Mucosa of stomach (tissue), 1 donor: ENCODE results near the gene OSBPL8.
"Not testable (repeated sequence)": the region's sequence is repeated elsewhere in the genome, so short reads cannot be mapped to it uniquely, and the experiment has no call there.

ENCODE experiments used
- H3K27me3 ChIP-seq: one replicate; pipeline ENCODE4 v1.7.0; 2013; ENCODE audit warnings: mild to moderate bottlenecking, low read length; ENCODE audit not compliant: control insufficient read depth, insufficient read depth
- H3K36me3 ChIP-seq: one replicate; pipeline ENCODE4 v1.7.0; 2013; ENCODE audit warnings: low read length; ENCODE audit not compliant: control insufficient read depth, insufficient read depth
- H3K4me1 ChIP-seq: one replicate; pipeline ENCODE4 v1.7.0; 2013; ENCODE audit warnings: mild to moderate bottlenecking, low read length; ENCODE audit not compliant: control insufficient read depth, insufficient read depth
- H3K4me3 ChIP-seq: one replicate; pipeline ENCODE4 v1.7.0; 2013; ENCODE audit warnings: low read length
- H3K9ac ChIP-seq: one replicate; pipeline ENCODE4 v1.7.0; 2013; ENCODE audit warnings: mild to moderate bottlenecking, low read length, moderate library complexity
- H3K9me3 ChIP-seq: one replicate; pipeline ENCODE4 v1.7.0; 2013; ENCODE audit warnings: mild to moderate bottlenecking, low read length, moderate library complexity; ENCODE audit not compliant: control insufficient read depth
- donor health status: Pancreatic carcinoma.

Gene OSBPL8

DNA sequence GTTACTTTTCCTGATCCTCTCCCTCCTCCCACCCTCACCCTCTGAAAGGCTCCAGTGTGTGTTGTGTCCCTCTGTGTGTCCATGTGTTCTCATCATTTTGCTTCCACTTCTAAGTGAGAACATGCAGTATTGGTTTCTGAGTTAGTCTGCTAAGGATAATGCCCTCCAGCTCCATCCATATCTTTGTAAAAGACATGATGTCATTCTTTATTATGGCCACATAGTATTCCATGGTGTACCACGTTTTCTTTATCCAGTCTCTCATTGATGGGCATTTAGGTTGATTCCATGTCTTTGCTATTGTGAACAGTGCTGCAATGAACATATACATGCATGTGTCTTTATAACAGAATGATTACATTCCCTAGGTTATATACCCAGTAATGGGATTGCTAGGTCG is 159.4 kb downstream of the OSBPL8 start:
- no peaks in the 10 kb centered on the region for H3K36me3 ChIP-seq

DNA sequence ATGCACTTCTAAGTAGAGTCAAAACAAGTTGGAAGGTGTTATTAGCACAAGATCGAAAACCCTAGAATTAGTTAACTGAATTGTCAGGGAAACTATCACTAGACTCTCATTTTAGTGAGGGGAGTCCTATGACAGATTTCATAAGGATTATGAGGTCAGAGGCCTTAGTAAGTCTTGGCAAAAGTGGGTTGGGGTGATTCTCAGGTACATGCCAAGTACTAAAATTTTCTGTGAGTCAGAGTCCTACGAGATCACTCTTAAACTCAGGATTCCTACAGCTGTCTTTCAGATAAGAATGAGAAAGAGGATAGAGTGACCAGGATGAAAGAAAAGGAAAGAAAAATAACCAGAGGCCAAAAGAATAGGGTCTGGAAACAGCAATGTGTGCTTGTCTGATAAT is 160.5 kb downstream of the OSBPL8 start:
- H3K27me3 ChIP-seq = no peaks in the 10 kb centered on the region
- H3K9me3 ChIP-seq = no peaks in the 10 kb centered on the region
- H3K4me3 ChIP-seq = no peak overlapping the region
- H3K9ac ChIP-seq = no peak overlapping the region
- no peaks in the 10 kb centered on the region for H3K36me3 ChIP-seq
- no peaks in the 10 kb centered on the region for H3K4me1 ChIP-seq

More for the DNA sequence above, 159.4 kb downstream of the OSBPL8 start:
- H3K4me1 ChIP-seq = no peaks in the 10 kb centered on the region
- no peak overlapping the region for H3K9ac ChIP-seq
- no peaks in the 10 kb centered on the region for H3K9me3 ChIP-seq
- no peaks in the 10 kb centered on the region for H3K27me3 ChIP-seq
- no peak overlapping the region for H3K4me3 ChIP-seq

DNA sequence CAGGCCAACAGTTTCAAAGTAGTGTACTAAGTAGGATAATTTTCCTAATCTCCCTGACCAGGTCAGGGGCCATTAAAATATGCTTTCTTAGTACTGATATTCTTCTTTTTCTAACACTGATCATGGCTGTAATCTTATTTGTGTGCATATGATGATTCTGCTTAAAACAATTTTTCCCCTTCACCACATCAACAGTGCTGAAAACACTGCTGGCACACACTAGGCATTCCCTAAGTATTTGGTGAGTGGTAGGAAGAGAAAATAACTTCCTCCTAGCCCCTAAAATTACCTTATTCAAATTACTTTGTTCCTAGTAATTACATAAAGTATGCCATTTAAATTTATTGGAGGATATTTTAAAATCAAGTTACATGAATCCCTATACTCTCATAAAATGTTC is 161.5 kb downstream of the OSBPL8 start:
- Histone ChIP-seq H3K9ac (no peak overlapping the region), H3K4me3 (no peak overlapping the region), H3K36me3 (no peaks in the 10 kb centered on the region), H3K4me1 (no peaks in the 10 kb centered on the region), H3K27me3 (no peaks in the 10 kb centered on the region), H3K9me3 (no peaks in the 10 kb centered on the region)

DNA sequence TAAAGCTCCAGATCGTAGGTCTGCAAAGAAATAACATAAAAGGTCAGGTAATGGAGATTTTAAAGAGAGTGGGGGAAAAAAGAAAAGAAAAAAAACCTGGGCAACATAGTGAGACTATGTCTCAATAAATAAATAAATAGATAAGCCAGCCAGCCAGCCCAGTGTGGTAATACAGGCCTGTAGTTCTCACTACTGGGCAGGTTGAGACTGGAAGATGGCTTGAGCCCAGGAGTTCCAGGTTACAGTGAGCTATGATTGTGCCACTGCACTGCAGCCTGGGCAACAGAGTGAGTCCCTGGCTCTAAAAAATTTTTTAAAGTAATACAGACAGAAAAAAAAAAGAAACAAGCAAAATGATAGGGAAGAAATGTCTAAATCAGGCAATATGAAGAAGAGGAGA is 168.1 kb downstream of the OSBPL8 start:
- Histone ChIP-seq H3K9me3 (no peaks in the 10 kb centered on the region), H3K36me3 (no peaks in the 10 kb centered on the region)

DNA sequence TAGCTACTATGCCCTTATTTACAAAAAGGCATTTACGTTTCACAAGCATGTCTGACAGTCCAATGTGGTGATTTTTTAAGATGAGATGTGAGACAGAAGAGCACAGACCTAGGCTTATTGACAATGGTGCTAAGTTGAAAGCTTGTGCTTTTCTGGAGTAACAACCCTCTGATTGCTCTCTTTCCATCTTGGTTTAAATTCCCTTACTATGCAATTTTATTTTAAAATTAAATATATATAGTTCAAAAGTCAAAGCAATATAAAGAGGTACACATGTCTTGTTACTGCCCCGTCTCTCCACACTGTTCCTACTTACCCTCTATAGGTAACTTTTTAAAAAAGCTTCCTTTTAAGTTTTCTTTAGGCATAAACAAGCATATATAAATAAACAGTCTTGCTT is 172.0 kb downstream of the OSBPL8 start:
- H3K4me1 ChIP-seq = no peaks in the 10 kb centered on the region
- no peak overlapping the region for H3K4me3 ChIP-seq
- H3K9ac ChIP-seq = no peak overlapping the region
- no peaks in the 10 kb centered on the region for H3K27me3 ChIP-seq
- no peaks in the 10 kb centered on the region for H3K9me3 ChIP-seq
- no peaks in the 10 kb centered on the region for H3K36me3 ChIP-seq

More for the DNA sequence above, 168.1 kb downstream of the OSBPL8 start:
- Histone ChIP-seq H3K9ac (no peak overlapping the region), H3K4me1 (no peaks in the 10 kb centered on the region), H3K4me3 (no peak overlapping the region), H3K27me3 (no peaks in the 10 kb centered on the region)

DNA sequence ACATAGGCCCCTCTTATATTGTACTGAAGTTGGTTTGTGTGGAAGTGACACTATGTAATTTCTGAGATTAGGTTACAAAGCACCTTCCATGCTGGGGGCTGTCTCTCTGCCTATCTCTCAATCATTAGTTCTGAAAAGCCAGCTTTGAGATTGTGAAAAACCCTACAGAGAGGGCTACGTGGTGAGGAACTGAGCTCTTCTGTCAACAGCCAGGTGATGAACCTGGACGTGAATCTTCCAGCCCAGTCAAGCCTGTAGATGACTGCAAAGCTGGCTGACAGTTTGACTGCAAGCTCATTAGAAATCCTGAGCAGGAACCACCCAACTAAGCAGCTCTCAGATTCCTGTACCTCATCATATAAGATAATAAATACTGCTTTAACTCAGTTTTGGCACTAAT is 175.0 kb downstream of the OSBPL8 start:
- Histone ChIP-seq H3K36me3 (no peaks in the 10 kb centered on the region), H3K4me3 (no peak overlapping the region), H3K9ac (no peak overlapping the region), H3K9me3 (no peaks in the 10 kb centered on the region), H3K27me3 (no peaks in the 10 kb centered on the region), H3K4me1 (no peaks in the 10 kb centered on the region)

DNA sequence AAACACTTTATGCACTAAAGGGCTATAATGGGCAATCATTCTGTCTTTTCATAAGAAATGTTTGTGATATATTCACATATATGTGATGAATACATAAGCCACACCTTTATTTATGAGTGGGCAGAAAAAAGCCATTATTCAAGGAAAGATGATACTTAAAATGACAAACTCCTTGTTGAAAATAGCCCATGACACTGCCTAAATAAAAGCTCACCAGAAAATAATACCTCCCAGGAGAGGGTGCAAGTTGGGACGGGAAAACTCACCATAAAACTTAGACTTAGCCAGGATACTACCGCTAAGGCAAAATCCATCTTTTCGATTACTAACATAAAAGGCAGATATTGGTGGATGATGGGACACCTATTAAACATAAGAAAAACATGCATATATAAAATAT is 175.6 kb downstream of the OSBPL8 start:
- H3K36me3 ChIP-seq = no peaks in the 10 kb centered on the region
- no peak overlapping the region for H3K9ac ChIP-seq
- H3K9me3 ChIP-seq = no peaks in the 10 kb centered on the region
- no peaks in the 10 kb centered on the region for H3K4me1 ChIP-seq
- no peaks in the 10 kb centered on the region for H3K27me3 ChIP-seq
- H3K4me3 ChIP-seq = no peak overlapping the region

DNA sequence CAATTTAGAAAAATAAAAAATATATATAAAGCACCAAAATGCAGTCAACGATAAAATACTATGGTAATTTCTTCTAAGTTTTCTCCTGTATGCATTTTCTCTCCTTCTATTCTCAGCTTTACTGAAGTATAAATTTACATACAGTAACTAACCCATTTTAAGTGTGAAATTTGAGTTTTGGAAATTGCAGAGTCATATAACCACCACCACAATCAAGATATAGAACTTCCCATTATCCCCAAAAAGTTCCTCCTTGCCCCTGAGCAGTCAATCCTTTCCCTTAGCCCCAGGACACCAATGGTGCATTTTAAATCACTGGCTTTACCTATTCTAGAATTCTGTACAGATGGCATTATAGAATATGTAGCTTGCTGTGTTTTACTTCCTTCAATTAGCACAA is 180.3 kb downstream of the OSBPL8 start:
- no peaks in the 10 kb centered on the region for H3K27me3 ChIP-seq
- H3K4me1 ChIP-seq = no peaks in the 10 kb centered on the region
- no peak overlapping the region for H3K9ac ChIP-seq
- H3K36me3 ChIP-seq = no peaks in the 10 kb centered on the region
- H3K9me3 ChIP-seq = no peaks in the 10 kb centered on the region
- no peak overlapping the region for H3K4me3 ChIP-seq

DNA sequence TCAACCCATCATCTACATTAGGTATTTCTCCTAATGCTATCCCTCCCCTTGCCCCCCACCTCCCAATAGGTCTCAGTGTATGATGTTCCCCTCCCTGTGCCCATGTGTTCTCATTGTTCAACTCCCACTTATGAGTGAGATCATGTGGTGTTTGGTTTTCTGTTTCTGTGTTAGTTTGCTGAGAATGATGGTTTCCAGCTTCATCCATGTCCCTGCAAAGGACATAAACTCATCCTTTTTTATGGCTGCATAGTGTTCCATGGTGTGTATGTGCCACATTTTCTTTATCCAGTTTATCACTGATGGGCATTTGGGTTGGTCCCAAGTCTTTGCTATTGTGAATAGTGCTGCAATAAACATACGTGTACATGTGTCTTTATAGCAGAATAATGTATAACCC is 182.7 kb downstream of the OSBPL8 start:
- H3K9ac ChIP-seq, H3K27me3 ChIP-seq, H3K4me1 ChIP-seq, H3K9me3 ChIP-seq, H3K4me3 ChIP-seq, H3K36me3 ChIP-seq: not testable (repeated sequence)

DNA sequence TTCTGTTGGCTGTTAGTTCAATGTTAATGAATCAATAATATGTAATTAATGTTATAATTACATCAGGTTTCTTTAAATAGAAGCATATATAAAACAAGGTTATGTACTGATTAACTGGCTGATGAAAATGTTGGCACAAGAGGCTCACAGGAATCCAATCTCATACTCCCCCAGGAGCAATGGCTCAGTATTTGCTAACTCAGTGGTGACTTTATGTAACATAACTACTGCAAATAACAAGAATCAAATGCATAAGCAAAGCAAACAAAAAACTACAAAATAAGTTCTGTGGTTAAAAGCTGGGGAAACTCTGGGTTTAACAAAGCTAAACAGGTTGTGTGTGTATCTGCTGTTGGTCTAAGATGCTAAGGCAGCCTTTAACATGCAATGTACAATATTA is 183.6 kb downstream of the OSBPL8 start:
- Histone ChIP-seq H3K36me3 (no peaks in the 10 kb centered on the region), H3K9me3 (no peaks in the 10 kb centered on the region), H3K27me3 (no peaks in the 10 kb centered on the region), H3K9ac (no peak overlapping the region), H3K4me3 (no peak overlapping the region), H3K4me1 (no peaks in the 10 kb centered on the region)

DNA sequence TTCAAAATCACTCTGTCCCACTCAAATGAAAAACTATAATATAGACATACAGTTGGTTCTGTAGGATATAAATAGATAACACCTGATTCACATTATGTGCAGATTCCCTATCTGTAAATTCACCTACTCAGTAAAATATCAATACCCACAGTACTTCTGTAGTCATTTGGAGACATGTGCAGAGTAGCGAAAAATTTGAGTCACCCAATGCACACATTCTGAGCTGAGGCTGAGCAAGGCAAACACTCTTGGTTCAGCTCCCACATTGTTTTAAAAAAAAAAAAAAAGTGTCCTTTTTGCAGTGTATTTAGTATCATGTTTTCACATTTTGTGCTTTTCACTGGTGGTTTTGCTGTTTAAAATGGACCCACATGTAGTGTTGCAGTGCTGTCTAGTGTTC is 184.1 kb downstream of the OSBPL8 start:
- Histone ChIP-seq H3K4me3 (no peak overlapping the region), H3K9ac (no peak overlapping the region), H3K36me3 (no peaks in the 10 kb centered on the region), H3K9me3 (no peaks in the 10 kb centered on the region), H3K4me1 (no peaks in the 10 kb centered on the region), H3K27me3 (no peaks in the 10 kb centered on the region)

DNA sequence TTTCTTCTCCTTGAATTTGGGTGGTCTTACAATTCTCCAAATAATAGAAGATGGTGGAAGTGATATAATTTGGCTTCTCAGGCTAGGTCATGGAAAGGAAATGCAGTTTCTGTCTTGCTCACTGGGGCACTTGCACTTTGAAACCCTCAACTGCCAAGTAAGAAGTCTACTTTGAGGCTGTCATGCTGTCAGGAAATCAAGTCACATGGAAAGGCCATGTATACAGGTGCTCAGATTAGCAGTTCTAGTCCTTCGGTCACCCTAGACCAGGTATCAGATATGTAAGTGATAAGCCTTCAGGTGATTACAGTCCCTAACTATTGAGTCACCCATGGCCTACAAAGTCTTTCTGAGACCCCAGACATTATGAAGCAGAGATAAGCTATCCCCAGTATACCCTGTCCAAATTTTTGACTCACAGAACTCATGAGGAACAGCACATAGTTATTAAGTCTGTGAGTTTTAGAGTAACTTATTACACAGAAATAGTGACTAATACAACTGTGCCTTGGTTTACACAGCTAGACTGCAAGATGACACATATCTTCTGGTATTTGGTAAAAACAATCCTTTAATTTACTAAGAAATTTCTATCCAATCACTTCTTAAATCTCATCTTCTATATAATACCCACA is 185.1 kb downstream of the OSBPL8 start:
- Histone ChIP-seq H3K27me3 (no peaks in the 10 kb centered on the region), H3K9me3 (no peaks in the 10 kb centered on the region), H3K9ac (no peak overlapping the region), H3K4me3 (no peak overlapping the region), H3K36me3 (no peaks in the 10 kb centered on the region), H3K4me1 (no peaks in the 10 kb centered on the region)

DNA sequence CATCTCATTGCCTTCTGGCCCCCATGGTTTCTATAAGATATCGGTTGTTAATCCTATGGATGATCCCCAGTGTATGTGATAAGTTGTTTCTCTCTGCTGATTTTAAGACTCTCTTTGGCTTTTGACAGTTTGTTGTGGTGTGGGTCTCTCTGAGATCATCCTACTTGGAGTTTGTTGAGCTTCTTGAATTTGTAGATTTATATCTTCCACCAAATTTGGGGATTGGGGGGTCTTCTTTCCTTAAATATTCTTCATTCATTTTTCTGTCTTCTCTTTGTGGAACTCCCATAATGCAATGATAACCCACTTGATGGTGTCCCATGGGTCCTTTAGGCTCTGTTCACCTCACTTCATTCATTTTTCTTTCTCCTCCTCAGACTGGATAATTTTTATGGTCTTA is 191.3 kb downstream of the OSBPL8 start:
- no peaks in the 10 kb centered on the region for H3K4me1 ChIP-seq
- no peaks in the 10 kb centered on the region for H3K36me3 ChIP-seq
- no peaks in the 10 kb centered on the region for H3K9me3 ChIP-seq
- no peaks in the 10 kb centered on the region for H3K27me3 ChIP-seq
- no peak overlapping the region for H3K4me3 ChIP-seq
- H3K9ac ChIP-seq = no peak overlapping the region
